Mesenchymal stem cell (in vitro differentiated cells and primary cell): ENCODE measurements around the gene HOMER2.
A peak's percentile ranks its signal among the peaks of the same experiment; 100 is the strongest.

Experiments used
- DNase-seq: peaks from one replicate; pipeline ENCODE4 v3.0.0-alpha.2; 2013
- H2AFZ ChIP-seq: one replicate; pipeline ENCODE4 v1.6.1; 2013; ENCODE audit warnings: low read depth, mild to moderate bottlenecking, control low read depth, inconsistent platforms, low read length, moderate library complexity
- H2AK5ac ChIP-seq: 2 replicates; pipeline ENCODE4 v1.6.1; 2013; ENCODE audit warnings: low read length, moderate library complexity, mild to moderate bottlenecking, inconsistent platforms; ENCODE audit not compliant: severe bottlenecking
- H2BK120ac ChIP-seq: one replicate; pipeline ENCODE4 v1.6.1; 2013; ENCODE audit warnings: low read depth, mild to moderate bottlenecking, inconsistent platforms, low read length, moderate library complexity
- H2BK12ac ChIP-seq, 2 experiments: one replicate each; pipeline ENCODE4 v1.6.1; 2013; ENCODE audit warnings: inconsistent platforms in 2 of 2, low read length in 2 of 2, mild to moderate bottlenecking in 2 of 2, moderate library complexity in 2 of 2, control low read depth in 1 of 2
- H2BK15ac ChIP-seq: one replicate; pipeline ENCODE4 v1.6.1; 2013; ENCODE audit warnings: mild to moderate bottlenecking, low read depth, inconsistent platforms; ENCODE audit not compliant: poor library complexity, severe bottlenecking
- H2BK5ac ChIP-seq: 2 replicates; pipeline ENCODE4 v1.6.1; 2013; ENCODE audit warnings: low read depth, mild to moderate bottlenecking, low read length, control low read depth, inconsistent platforms; ENCODE audit not compliant: poor library complexity, severe bottlenecking
- H3K14ac ChIP-seq, 2 experiments: one replicate each; pipeline ENCODE4 v1.6.1; 2013; ENCODE audit warnings: inconsistent platforms in 2 of 2, low read length in 2 of 2, control low read depth in 1 of 2, mild to moderate bottlenecking in 1 of 2, moderate library complexity in 1 of 2
- H3K18ac ChIP-seq, 2 experiments: one replicate each; pipeline ENCODE4 v1.6.1; 2013; ENCODE audit warnings: inconsistent platforms in 2 of 2, low read length in 2 of 2, control low read depth in 1 of 2, low read depth in 1 of 2, mild to moderate bottlenecking in 1 of 2
- H3K23ac ChIP-seq, 2 experiments: one replicate each; pipeline ENCODE4 v1.6.1; 2013; ENCODE audit warnings: inconsistent platforms in 2 of 2, low read length in 2 of 2, mild to moderate bottlenecking in 2 of 2, moderate library complexity in 2 of 2, control low read depth in 1 of 2
- H3K27ac ChIP-seq: 2 replicates; pipeline ENCODE4 v1.5.1; 2013; ENCODE audit warnings: mild to moderate bottlenecking, moderate library complexity, low read length, control low read depth, inconsistent platforms; ENCODE audit not compliant: poor library complexity, severe bottlenecking
- H3K27me3 ChIP-seq, 2 experiments: 2 replicates each; pipeline versions ENCODE4 v1.6.1 to v1.7.0; 2013; ENCODE audit warnings: low read length in 2 of 2, mild to moderate bottlenecking in 2 of 2, moderate library complexity in 2 of 2, control low read depth in 1 of 2, inconsistent platforms in 1 of 2; ENCODE audit not compliant: control insufficient read depth in 1 of 2, insufficient read depth in 1 of 2
- H3K36me3 ChIP-seq, 2 experiments: 2 replicates each; pipeline versions ENCODE4 v1.6.1 to v1.7.0; 2013; ENCODE audit warnings: low read length in 2 of 2, control low read depth in 1 of 2, inconsistent platforms in 1 of 2, low read depth in 1 of 2, mild to moderate bottlenecking in 1 of 2; ENCODE audit not compliant: insufficient read depth in 2 of 2, control insufficient read depth in 1 of 2
- H3K4ac ChIP-seq, 2 experiments: one replicate each; pipeline ENCODE4 v1.6.1; 2013; ENCODE audit warnings: inconsistent platforms in 2 of 2, low read length in 2 of 2, mild to moderate bottlenecking in 2 of 2, moderate library complexity in 2 of 2, control low read depth in 1 of 2, low read depth in 1 of 2
- H3K4me1 ChIP-seq: 2 replicates; pipeline ENCODE4 v1.6.1; 2013; ENCODE audit warnings: low read depth, low read length, control low read depth; ENCODE audit not compliant: control insufficient read depth, insufficient read depth
- H3K4me2 ChIP-seq: 2 replicates; pipeline ENCODE4 v1.6.1; 2013; ENCODE audit warnings: low read length, mild to moderate bottlenecking, inconsistent platforms; ENCODE audit not compliant: poor library complexity, severe bottlenecking
- H3K4me3 ChIP-seq, 2 experiments: 2 replicates each; pipeline versions ENCODE4 v1.5.1 to v1.7.0; 2013; ENCODE audit warnings: low read length in 2 of 2, mild to moderate bottlenecking in 2 of 2, control low read depth in 1 of 2, low read depth in 1 of 2; ENCODE audit not compliant: insufficient read depth in 1 of 2
- H3K79me1 ChIP-seq: replicated peaks from 2 replicates; pipeline ENCODE4 v1.6.1; 2013; ENCODE audit warnings: mild to moderate bottlenecking, control low read depth, low read length, inconsistent platforms; ENCODE audit not compliant: poor library complexity, severe bottlenecking
- H3K9ac ChIP-seq: 2 replicates; pipeline ENCODE4 v1.7.0; 2013; ENCODE audit warnings: mild to moderate bottlenecking, low read length, moderate library complexity
- H3K9me3 ChIP-seq: 2 replicates; pipeline ENCODE4 v1.7.0; 2013; ENCODE audit warnings: mild to moderate bottlenecking, low read length; ENCODE audit not compliant: control insufficient read depth
- H4K8ac ChIP-seq: one replicate; pipeline ENCODE4 v1.6.1; 2013; ENCODE audit warnings: inconsistent platforms, mild to moderate bottlenecking, low read length, moderate library complexity
- H4K91ac ChIP-seq: one replicate; pipeline ENCODE4 v1.6.1; 2013; ENCODE audit warnings: mild to moderate bottlenecking, low read length, inconsistent platforms
- WGBS: methylation state at CpG from one replicate; pipeline ENCODE4 v1.1.7; 2013; ENCODE audit warnings: mixed read lengths; 5-methylcytosine and 5-hydroxymethylcytosine counted together

The HOMER2 gene

DNA sequence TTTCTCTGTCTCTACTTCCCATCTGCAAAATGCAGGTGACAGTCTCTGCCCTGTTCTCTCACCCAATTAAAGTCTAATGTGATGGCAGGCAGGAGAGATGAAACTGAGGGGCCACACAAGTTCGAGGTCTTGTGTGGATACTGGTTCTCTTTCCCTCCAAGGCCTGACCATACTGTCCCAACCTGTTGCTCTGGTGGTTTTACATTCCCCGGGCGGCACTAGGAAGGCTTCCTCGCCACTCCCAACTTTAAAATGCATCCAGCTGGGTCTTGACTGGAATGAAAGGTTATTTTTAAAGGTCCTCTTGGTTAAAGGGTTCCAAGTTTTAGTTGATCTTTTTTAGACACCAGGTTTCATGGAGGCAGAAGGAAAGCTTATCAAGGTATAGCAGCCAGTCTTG, 105.9 kb downstream of the HOMER2 start:
- H3K4me2 ChIP-seq, result no peak overlapping the region
- no peak overlapping the region for H3K9ac ChIP-seq
- H3K27me3 ChIP-seq, result no peaks in the 10 kb centered on the region
- H3K79me1 ChIP-seq, result no peaks in the 10 kb centered on the region
- no peak for DNase-seq
- H2BK5ac ChIP-seq, result no peak overlapping the region
- H3K27ac ChIP-seq, result no peak overlapping the region
- H3K36me3 ChIP-seq, result no peaks in the 10 kb centered on the region
- H2BK15ac ChIP-seq, result peak overlapping the region; percentile 15
- 89% methylated on average over 4 of the region's 4 CpGs for WGBS
- H3K18ac ChIP-seq, result no peak overlapping the region
- no peak overlapping the region for H2AFZ ChIP-seq
- no peak overlapping the region for H2BK120ac ChIP-seq
- H3K4me3 ChIP-seq, result no peak overlapping the region
- no peak overlapping the region for H3K14ac ChIP-seq
- H2AK5ac ChIP-seq, result no peak overlapping the region
- no peak overlapping the region for H4K8ac ChIP-seq
- H3K9me3 ChIP-seq, result no peaks in the 10 kb centered on the region
- H3K23ac ChIP-seq, result no peak overlapping the region
- H4K91ac ChIP-seq, result no peak overlapping the region
- no peak overlapping the region for H2BK12ac ChIP-seq
- peaks cover 12% of the 10 kb centered on the region for H3K4me1 ChIP-seq
- H3K4ac ChIP-seq, result no peak overlapping the region

DNA sequence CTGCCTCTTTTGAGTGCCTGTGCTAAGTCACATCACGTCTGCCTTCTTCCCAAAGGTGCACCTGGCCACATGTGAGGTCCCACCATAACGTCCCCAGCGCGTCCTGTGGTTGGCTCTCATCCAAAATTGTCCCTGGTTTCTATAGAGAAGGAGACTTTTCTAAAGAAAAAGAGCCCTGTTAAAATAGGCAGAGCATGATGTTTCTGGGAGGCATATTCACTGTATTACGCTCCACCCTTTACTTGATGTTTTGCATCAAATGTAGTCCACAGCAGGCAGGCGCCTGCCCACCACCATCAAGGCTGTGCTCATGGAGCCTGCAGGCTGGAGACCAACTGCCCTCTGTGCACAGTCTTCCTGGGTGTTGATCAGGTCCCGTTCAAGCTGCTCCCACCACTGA, 106.8 kb downstream of the HOMER2 start:
- H3K18ac ChIP-seq, result no peak overlapping the region
- H3K9ac ChIP-seq, result no peak overlapping the region
- no peak overlapping the region for H2AFZ ChIP-seq
- H3K4me3 ChIP-seq, result no peak overlapping the region
- no peak overlapping the region for H2BK12ac ChIP-seq
- H2BK5ac ChIP-seq, result no peak overlapping the region
- 78% methylated on average over 7 of the region's 7 CpGs for whole genome bisulfite sequencing
- no peak overlapping the region for H4K91ac ChIP-seq
- H3K4ac ChIP-seq, result no peak overlapping the region
- H2BK15ac ChIP-seq, result no peak overlapping the region
- no peak overlapping the region for H3K23ac ChIP-seq
- H3K14ac ChIP-seq, result no peak overlapping the region
- H3K27ac ChIP-seq, result no peak overlapping the region
- H2AK5ac ChIP-seq, result no peak overlapping the region
- no peaks in the 10 kb centered on the region for H3K9me3 ChIP-seq
- H3K4me1 ChIP-seq, result peaks cover 11% of the 10 kb centered on the region
- no peak overlapping the region for H4K8ac ChIP-seq
- H3K27me3 ChIP-seq, result no peaks in the 10 kb centered on the region
- no peak overlapping the region for H2BK120ac ChIP-seq
- H3K4me2 ChIP-seq, result no peak overlapping the region
- H3K36me3 ChIP-seq, result no peaks in the 10 kb centered on the region
- no peak for DNase-seq
- no peaks in the 10 kb centered on the region for H3K79me1 ChIP-seq

- Histone ChIP-seq H2AFZ (no peak overlapping the region), H3K79me1 (peaks cover 2% of the 10 kb centered on the region), H3K27me3 (no peaks in the 10 kb centered on the region), H2BK5ac (no peak overlapping the region), H2BK15ac (no peak overlapping the region), H2BK12ac (no peak overlapping the region), H3K9ac (no peak overlapping the region), H2BK120ac (no peak overlapping the region), H3K27ac (no peak overlapping the region), H3K18ac (no peak overlapping the region), H2AK5ac (no peak overlapping the region), H3K9me3 (no peaks in the 10 kb centered on the region), H3K36me3 (peaks cover 0 to 1% of the 10 kb centered on the region in 2 experiments), H3K4ac (no peak overlapping the region), H4K8ac (no peak overlapping the region), H3K4me2 (no peak overlapping the region), H3K4me3 (no peak overlapping the region), H3K23ac (no peak overlapping the region), H4K91ac (no peak overlapping the region), H3K14ac (no peak overlapping the region), H3K4me1 (peaks cover 6% of the 10 kb centered on the region)
- 96% methylated on average over 1 of the region's 3 CpGs for WGBS
- DNase-seq, result no peak
These were observed 109.0 kb downstream of the HOMER2 start for GRCh38 chr15:82843566-82843965.

GRCh38 chr15:82840166-82840565, 112.4 kb downstream of the HOMER2 start:
- no peak for DNase-seq
- peaks cover 31 to 35% of the 10 kb centered on the region in 2 experiments for H3K36me3 ChIP-seq
- H3K4me1 ChIP-seq, result peaks cover 3% of the 10 kb centered on the region
- H3K27ac ChIP-seq, result no peak overlapping the region
- H3K4ac ChIP-seq, result no peak overlapping the region
- no peak overlapping the region for H3K18ac ChIP-seq
- H2BK12ac ChIP-seq, result no peak overlapping the region
- H3K4me2 ChIP-seq, result no peak overlapping the region
- H3K14ac ChIP-seq, result no peak overlapping the region
- no peak overlapping the region for H4K8ac ChIP-seq
- H3K27me3 ChIP-seq, result no peaks in the 10 kb centered on the region
- H3K9ac ChIP-seq, result no peak overlapping the region
- no peak overlapping the region for H4K91ac ChIP-seq
- H2BK15ac ChIP-seq, result no peak overlapping the region
- no peak overlapping the region for H3K4me3 ChIP-seq
- H2BK120ac ChIP-seq, result no peak overlapping the region
- H3K9me3 ChIP-seq, result no peaks in the 10 kb centered on the region
- no peak overlapping the region for H2BK5ac ChIP-seq
- H2AK5ac ChIP-seq, result no peak overlapping the region
- H3K23ac ChIP-seq, result no peak overlapping the region
- H2AFZ ChIP-seq, result no peak overlapping the region
- 100% methylated on average over 3 of the region's 4 CpGs for WGBS
- peaks cover 26% of the 10 kb centered on the region for H3K79me1 ChIP-seq
